A549 (cell line): ENCODE results near the gene SPSB2. TPM values are rescaled to one million over a fixed set of nuclear protein-coding genes. Genes with fewer than 3 reads are reported as not detected.
"Not testable (repeated sequence)": the region's sequence is repeated elsewhere in the genome, so short reads cannot be mapped to it uniquely, and the experiment has no call there.

ENCODE experiments used
- ATAC-seq, 2 experiments: fragments of 200-7000 bp in 1 of 2; fragments of >200 bp in 1 of 2; cut with Nextera tagmentation in 1 of 2; cut with Tn5 transposase in 1 of 2; 3 replicates each; pipeline versions ENCODE4 v1.8.0 to v1.9.1; 2018 to 2020; ENCODE audit warnings: mild to moderate bottlenecking in 1 of 2, moderate library complexity in 1 of 2
- CTCF ChIA-PET: fragments of 300-600 bp; sonication (Branson Sonifier 250); formaldehyde crosslinking; extraction: SDS; loops from one replicate; lab custom pipeline; 2021; ENCODE audit warnings: antibody characterized with exemption, inconsistent platforms; lab: Yijun Ruan, JAX
- POLR2A ChIA-PET: fragments of 350-600 bp; formaldehyde crosslinking; extraction: SDS; loops from one replicate; lab custom pipeline; 2021; ENCODE audit warnings: antibody characterized with exemption, inconsistent platforms; lab: Yijun Ruan, JAX
- DNase-seq, 2 experiments: peaks; one replicate each; pipeline versions ENCODE4 v3.0.0 to v3.0.0-alpha.2; 2011 to 2016; ENCODE audit warnings: low read depth in 1 of 2, low spot score in 1 of 2
- FAIRE-seq: peaks from 2 replicates; lab custom pipeline; 2011; peaks lifted over from hg19 to GRCh38; lab: Jason Lieb, UNC
- H3K27ac ChIP-seq, 2 experiments: fragments of >200 bp; sonication (Bioruptor Twin); formaldehyde crosslinking; 3 replicates each; pipeline ENCODE4 v1.5.1; 2016 to 2017
- H3K4me1 ChIP-seq: fragments of >200 bp; sonication (Bioruptor Twin); formaldehyde crosslinking; 3 replicates; pipeline ENCODE4 v1.6.1; 2016
- H3K4me2 ChIP-seq: fragments of >200 bp; sonication (Bioruptor Twin); formaldehyde crosslinking; 3 replicates; pipeline ENCODE4 v1.6.1; 2016
- H3K4me3 ChIP-seq: fragments of >200 bp; sonication (Bioruptor Twin); formaldehyde crosslinking; 3 replicates; pipeline ENCODE4 v1.5.1; 2016
- H3K9me3 ChIP-seq: fragments of >200 bp; sonication (Bioruptor Twin); formaldehyde crosslinking; 3 replicates; pipeline ENCODE4 v1.6.1; 2016
- BHLHE40 ChIP-seq: IDR thresholded peaks from 2 replicates; pipeline ENCODE4 v1.6.1; 2012; ENCODE audit warnings: low read depth, low read length, inconsistent platforms
- CHD2 ChIP-seq: fragments of 150-350 bp; IDR thresholded peaks from 2 replicates; pipeline ENCODE4 v1.6.1; 2014; ENCODE audit warnings: low read length; ENCODE audit not compliant: partially characterized antibody
- CHD4 ChIP-seq: fragments of 200-600 bp; sonication (generic); IDR thresholded peaks from 2 replicates; pipeline ENCODE4 v1.6.1; 2016; ENCODE audit warnings: antibody characterized with exemption, mild to moderate bottlenecking, borderline replicate concordance
- EHF ChIP-seq: fragments of 250-450 bp; sonication (Bioruptor Pico); IDR thresholded peaks from 2 replicates; pipeline ENCODE4 v1.5.0; 2020; ENCODE audit warnings: mild to moderate bottlenecking
- ESRRA ChIP-seq: fragments of 150-350 bp; IDR thresholded peaks from 2 replicates; pipeline ENCODE4 v1.6.1; 2014; ENCODE audit warnings: mild to moderate bottlenecking, low read length, borderline replicate concordance
- FOSL2 ChIP-seq, 2 experiments: fragments of 450-650 bp in 1 of 2; fragments of >200 bp in 1 of 2; sonication (Bioruptor Twin) in 1 of 2; formaldehyde crosslinking; IDR thresholded peaks; 2 replicates each; pipeline versions ENCODE4 v1.5.0 to v1.6.1; 2016 to 2020; ENCODE audit warnings: mild to moderate bottlenecking in 1 of 2, moderate library complexity in 1 of 2
- GATA3 ChIP-seq: IDR thresholded peaks from 2 replicates; pipeline ENCODE4 v1.6.1; 2012; ENCODE audit warnings: borderline replicate concordance
- HOXA7 ChIP-seq: fragments of 250-450 bp; sonication (Bioruptor Pico); IDR thresholded peaks from 2 replicates; pipeline ENCODE4 v1.5.0; 2020; ENCODE audit warnings: mild to moderate bottlenecking, moderate library complexity
- JUN ChIP-seq, 2 experiments: fragments of >200 bp; sonication (Bioruptor Twin); formaldehyde crosslinking; IDR thresholded peaks; 2 replicates in 1 of 2; 3 replicates in 1 of 2; pipeline ENCODE4 v1.6.1; 2016 to 2017
- MAX ChIP-seq: IDR thresholded peaks from 2 replicates; pipeline ENCODE4 v1.6.1; 2012
- PBX3 ChIP-seq: IDR thresholded peaks from 2 replicates; pipeline ENCODE4 v1.6.1; 2012
- POLR2A ChIP-seq: IDR thresholded peaks from 2 replicates; pipeline ENCODE4 v1.6.1; 2012; ENCODE audit warnings: mild to moderate bottlenecking, low read length
- POLR2AphosphoS2 ChIP-seq: conservative IDR thresholded peaks from 2 replicates; pipeline ENCODE4 v1.6.1; 2012; ENCODE audit warnings: low read length, improper control_type of control experiment, inconsistent platforms
- RARB ChIP-seq: fragments of 250-450 bp; sonication (Bioruptor Pico); IDR thresholded peaks from 2 replicates; pipeline ENCODE4 v1.8.0; 2021; ENCODE audit warnings: mild to moderate bottlenecking, moderate library complexity
- WGBS: methylation state at CpG from one replicate; pipeline ENCODE4 v1.1.6; 2017; ENCODE audit errors: missing lambda C conversion rate; 5-methylcytosine and 5-hydroxymethylcytosine counted together
- polyA plus RNA-seq, 4 experiments: library from polyadenylated mRNA; depleted of rRNA in 3 of 4; stranded (reverse); fragments of >200 nt; fragmentation: RNase III in 1 of 4; extraction: RNeasy Plus Mini Kit Qiagen cat#74134 plus additional on column Dnase treatment in 1 of 4; gene quantifications; 2 replicates in 3 of 4; 3 replicates in 1 of 4; pipeline ENCODE4 v1.2.3, GENCODE V29; 2011 to 2017
- TF ChIP-seq, protein P1 (sequence below): fragments of >200 bp; sonication (Bioruptor Twin); formaldehyde crosslinking; IDR thresholded peaks from 3 replicates; pipeline ENCODE4 v1.5.1; 2016
- TF ChIP-seq, protein P2 (sequence below): fragments of >200 bp; sonication (Bioruptor Twin); formaldehyde crosslinking; IDR thresholded peaks from 3 replicates; pipeline ENCODE4 v1.6.1; 2016

The SPSB2 gene
- polyA plus RNA-seq, 2 of the 4 experiments (the other 2 are of a cell fraction) = 16.8 to 21.8 TPM

- FAIRE-seq (no peak), DNase-seq (peak; percentile 76 to 82)
- POLR2A ChIA-PET = interaction anchor here (0.9 to 6.0 kb wide), 3 partner anchors 21 to 90 kb away, joined by 3 to 105 read pairs (median 30); partner anchors contain the start of genes C12orf57 and RNU7-1
These were observed 1.8 kb downstream of the SPSB2 start for GRCh38 chr12:6871052-6871957.

GRCh38 chr12:6870304-6870703 is 2.8 kb downstream of the SPSB2 start:
- FAIRE-seq, H3K9me3 ChIP-seq, ATAC-seq, H3K4me3 ChIP-seq, DNase-seq: not testable (repeated sequence)
- WGBS = 52% methylated on average over 4 of the region's 4 CpGs
- Histone ChIP-seq H3K27ac (peak overlapping the region; percentile 7 to 97; a peak in 3 of 6 replicates), H3K4me2 (peak overlapping the region; percentile 100), H3K4me1 (peaks cover 52% of the 10 kb centered on the region)
- POLR2A ChIA-PET = interaction anchor here (1.9 to 6.0 kb wide), 3 partner anchors 18 to 56 kb away, joined by 12 to 105 read pairs (median 74); partner anchors contain the start of genes CDCA3 and USP5
- CTCF ChIA-PET = interaction anchor here (1.4 to 17.9 kb wide), 17 partner anchors 11 to 117 kb away, joined by 3 to 399 read pairs (median 15); partner anchors contain the start of genes ATN1, C12orf57, CDCA3 and ENO2

More at GRCh38 chr12:6871052-6871957, 1.8 kb downstream of the SPSB2 start:
- Histone ChIP-seq H3K9me3 (no peaks in the 10 kb centered on the region), H3K4me1 (peaks cover 50% of the 10 kb centered on the region), H3K27ac (peak overlapping the region; percentile 93 to 94), H3K4me3 (peak overlapping the region; percentile 77), H3K4me2 (peak overlapping the region; percentile 100)
- 42% methylated on average over 8 of the region's 12 CpGs for WGBS
- CTCF ChIA-PET = interaction anchor here (0.5 to 17.9 kb wide), 21 partner anchors 8 to 416 kb away, joined by 3 to 399 read pairs (median 15); partner anchors contain the start of genes ATN1, C12orf57, CDCA3 and ENO2
- no peak for TF ChIP-seq CHD4
- TF ChIP-seq, protein P1, sequence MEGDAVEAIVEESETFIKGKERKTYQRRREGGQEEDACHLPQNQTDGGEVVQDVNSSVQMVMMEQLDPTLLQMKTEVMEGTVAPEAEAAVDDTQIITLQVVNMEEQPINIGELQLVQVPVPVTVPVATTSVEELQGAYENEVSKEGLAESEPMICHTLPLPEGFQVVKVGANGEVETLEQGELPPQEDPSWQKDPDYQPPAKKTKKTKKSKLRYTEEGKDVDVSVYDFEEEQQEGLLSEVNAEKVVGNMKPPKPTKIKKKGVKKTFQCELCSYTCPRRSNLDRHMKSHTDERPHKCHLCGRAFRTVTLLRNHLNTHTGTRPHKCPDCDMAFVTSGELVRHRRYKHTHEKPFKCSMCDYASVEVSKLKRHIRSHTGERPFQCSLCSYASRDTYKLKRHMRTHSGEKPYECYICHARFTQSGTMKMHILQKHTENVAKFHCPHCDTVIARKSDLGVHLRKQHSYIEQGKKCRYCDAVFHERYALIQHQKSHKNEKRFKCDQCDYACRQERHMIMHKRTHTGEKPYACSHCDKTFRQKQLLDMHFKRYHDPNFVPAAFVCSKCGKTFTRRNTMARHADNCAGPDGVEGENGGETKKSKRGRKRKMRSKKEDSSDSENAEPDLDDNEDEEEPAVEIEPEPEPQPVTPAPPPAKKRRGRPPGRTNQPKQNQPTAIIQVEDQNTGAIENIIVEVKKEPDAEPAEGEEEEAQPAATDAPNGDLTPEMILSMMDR = no peak
- TF ChIP-seq CHD2 = no peak
- TF ChIP-seq, protein P2, sequence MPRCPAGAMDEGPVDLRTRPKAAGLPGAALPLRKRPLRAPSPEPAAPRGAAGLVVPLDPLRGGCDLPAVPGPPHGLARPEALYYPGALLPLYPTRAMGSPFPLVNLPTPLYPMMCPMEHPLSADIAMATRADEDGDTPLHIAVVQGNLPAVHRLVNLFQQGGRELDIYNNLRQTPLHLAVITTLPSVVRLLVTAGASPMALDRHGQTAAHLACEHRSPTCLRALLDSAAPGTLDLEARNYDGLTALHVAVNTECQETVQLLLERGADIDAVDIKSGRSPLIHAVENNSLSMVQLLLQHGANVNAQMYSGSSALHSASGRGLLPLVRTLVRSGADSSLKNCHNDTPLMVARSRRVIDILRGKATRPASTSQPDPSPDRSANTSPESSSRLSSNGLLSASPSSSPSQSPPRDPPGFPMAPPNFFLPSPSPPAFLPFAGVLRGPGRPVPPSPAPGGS = peak; percentile 30; the same call in 1 of the 3 replicates
- no peak for TF ChIP-seq HOXA7 (CRISPR knock-in tag)
- no peak for TF ChIP-seq BHLHE40
- TF ChIP-seq ESRRA = no peak
- TF ChIP-seq POLR2AphosphoS2 = peak; percentile 79
- TF ChIP-seq GATA3 = peak; percentile 40
- TF ChIP-seq POLR2A = peak; percentile 65
- no peak for TF ChIP-seq RARB (CRISPR knock-in tag)
- peak; percentile 35; the same call in 1 of the 2 replicates for TF ChIP-seq MAX
- no peak for TF ChIP-seq FOSL2 (IDR thresholded peaks at IDR 0.05)
- TF ChIP-seq FOSL2 (CRISPR knock-in tag; IDR thresholded peaks at IDR 0.05) = no peak
- TF ChIP-seq JUN (IDR thresholded peaks at IDR 0.05) = peak; percentile 58 to 62; a peak in 3 of 5 replicates
- TF ChIP-seq PBX3 = peak; percentile 88
- no peak for TF ChIP-seq EHF
- peak; percentile 26 to 59 for ATAC-seq
